OCI-LY7 (cell line): ENCODE measurements around the gene DGCR2. TPM values are rescaled to one million over a fixed set of nuclear protein-coding genes. Genes with fewer than 3 reads are reported as not detected.
"Not testable (repeated sequence)": the region's sequence is repeated elsewhere in the genome, so short reads cannot be mapped to it uniquely, and the experiment has no call there.

Experiments used
- BruUV-seq: library from RNA; stranded (reverse); fragments of 400-500 nt; replicated peaks from 2 replicates; lab custom pipeline; 2021; lab: Mats Ljungman, UMichigan
- CTCF ChIA-PET: fragments of 300-600 bp; sonication (Branson Sonifier 250); formaldehyde crosslinking; loops from one replicate; lab custom pipeline; 2022; ENCODE audit warnings: antibody characterized with exemption; ENCODE audit not compliant: unreplicated experiment; lab: Charles Lee
- POLR2A ChIA-PET: fragments of 300-600 bp; sonication (Branson Sonifier 250); formaldehyde crosslinking; loops from one replicate; lab custom pipeline; 2022; ENCODE audit warnings: antibody characterized with exemption; lab: Charles Lee
- DNase-seq: peaks from one replicate; pipeline ENCODE4 v3.0.0-alpha.2; 2015; ENCODE audit warnings: low spot score
- H2AFZ ChIP-seq: fragments of 200-600 bp; sonication (generic), shearing (Covaris generic); 2 replicates; pipeline ENCODE4 v1.6.1; 2014; ENCODE audit warnings: mild to moderate bottlenecking, antibody characterized with exemption, low read length, moderate library complexity
- H3K27ac ChIP-seq: fragments of 200-600 bp; sonication (generic); 2 replicates; pipeline ENCODE4 v1.5.1; 2014; ENCODE audit warnings: mixed run types, low read depth, mild to moderate bottlenecking, moderate library complexity, low read length, inconsistent platforms; ENCODE audit not compliant: poor library complexity, severe bottlenecking
- H3K36me3 ChIP-seq: fragments of 200-600 bp; sonication (generic); 2 replicates; pipeline ENCODE4 v1.6.1; 2014; ENCODE audit warnings: mild to moderate bottlenecking, antibody characterized with exemption, low read length, moderate library complexity, mixed read lengths; ENCODE audit not compliant: insufficient read depth
- H3K4me1 ChIP-seq: fragments of 200-600 bp; sonication (generic); 2 replicates; pipeline ENCODE4 v1.5.1; 2014; ENCODE audit warnings: mild to moderate bottlenecking, low read length; ENCODE audit not compliant: insufficient read depth, poor library complexity, severe bottlenecking
- H3K4me2 ChIP-seq: fragments of 200-600 bp; sonication (generic); 2 replicates; pipeline ENCODE4 v1.6.1; 2014; ENCODE audit warnings: mild to moderate bottlenecking, low read length
- H3K4me3 ChIP-seq: fragments of 200-600 bp; sonication (generic); 2 replicates; pipeline ENCODE4 v1.5.1; 2014; ENCODE audit warnings: mild to moderate bottlenecking, low read depth, low read length; ENCODE audit not compliant: poor library complexity, severe bottlenecking
- H3K79me2 ChIP-seq: fragments of 200-600 bp; sonication (generic); 2 replicates; pipeline ENCODE4 v1.6.1; 2016; ENCODE audit warnings: low read depth, mild to moderate bottlenecking, low read length, moderate library complexity, mixed read lengths; ENCODE audit not compliant: insufficient read depth
- H3K9me2 ChIP-seq: fragments of 200-600 bp; sonication (generic); 2 replicates; pipeline ENCODE4 v1.6.1; 2016; ENCODE audit warnings: mild to moderate bottlenecking, low read length, mixed read lengths; ENCODE audit not compliant: insufficient read depth
- H3K9me3 ChIP-seq: fragments of 200-600 bp; sonication (generic); 2 replicates; pipeline ENCODE4 v1.6.1; 2014; ENCODE audit warnings: mild to moderate bottlenecking, mixed run types, low read length, mixed read lengths
- H4K20me1 ChIP-seq: fragments of 200-600 bp; sonication (generic); 2 replicates; pipeline ENCODE4 v1.6.1; 2014; ENCODE audit warnings: mild to moderate bottlenecking, antibody characterized with exemption, low read length, moderate library complexity, mixed read lengths; ENCODE audit not compliant: insufficient read depth
- intact Hi-C: fragments of 100-400 bp; cut with micrococcal nuclease; formaldehyde crosslinking; loops from one replicate; pipeline ENCODE4 v1.10.0; 2022; ENCODE audit not compliant: unreplicated experiment
- total RNA-seq, 2 experiments: library from RNA; depleted of rRNA in 1 of 2; stranded (reverse); fragments of >200 nt in 1 of 2; shearing (Covaris generic) in 1 of 2; gene quantifications; 2 replicates each; pipeline ENCODE4 v1.2.3, GENCODE V29; 2014 to 2022

The DGCR2 gene
- total RNA-seq, 2 experiments from 2014 or later: 27.6 to 29.7 TPM

- H3K36me3 ChIP-seq, H3K27ac ChIP-seq, CTCF ChIA-PET, H2AFZ ChIP-seq, H3K9me3 ChIP-seq, POLR2A ChIA-PET, BruUV-seq, H3K4me1 ChIP-seq, H4K20me1 ChIP-seq, intact Hi-C loops, DNase-seq, H3K4me3 ChIP-seq, H3K9me2 ChIP-seq, H3K4me2 ChIP-seq, H3K79me2 ChIP-seq: not testable (repeated sequence)
Observed at GRCh38 chr22:19028060-19028455, 94.2 kb downstream of the DGCR2 start.

GRCh38 chr22:19027371-19028059 is 94.7 kb downstream of the DGCR2 start:
- BruUV-seq, H2AFZ ChIP-seq, H3K4me2 ChIP-seq, H3K36me3 ChIP-seq, H3K79me2 ChIP-seq, POLR2A ChIA-PET, DNase-seq, H3K9me3 ChIP-seq, H3K27ac ChIP-seq, H3K9me2 ChIP-seq, H4K20me1 ChIP-seq, H3K4me3 ChIP-seq, H3K4me1 ChIP-seq, intact Hi-C loops: not testable (repeated sequence)
- CTCF ChIA-PET: interaction anchor here (1.0 kb wide), 1 partner anchor 8 kb away, joined by 3 read pairs; no protein-coding TSS in a partner anchor

- CTCF ChIA-PET, H3K4me1 ChIP-seq, H3K79me2 ChIP-seq, DNase-seq, H3K4me3 ChIP-seq, BruUV-seq, H3K27ac ChIP-seq, H4K20me1 ChIP-seq, H2AFZ ChIP-seq, H3K9me3 ChIP-seq, POLR2A ChIA-PET, H3K4me2 ChIP-seq, H3K9me2 ChIP-seq, H3K36me3 ChIP-seq, intact Hi-C loops: not testable (repeated sequence)
Observed at GRCh38 chr22:19026080-19026479, 96.1 kb downstream of the DGCR2 start.

- H3K4me3 ChIP-seq, CTCF ChIA-PET, H4K20me1 ChIP-seq, H3K36me3 ChIP-seq, H2AFZ ChIP-seq, H3K9me2 ChIP-seq, BruUV-seq, H3K9me3 ChIP-seq, H3K79me2 ChIP-seq, H3K27ac ChIP-seq, intact Hi-C loops, POLR2A ChIA-PET, H3K4me2 ChIP-seq, DNase-seq, H3K4me1 ChIP-seq: not testable (repeated sequence)
Observed at GRCh38 chr22:19024956-19025489, 97.2 kb downstream of the DGCR2 start.

- H3K4me2 ChIP-seq, H3K9me3 ChIP-seq, intact Hi-C loops, H3K4me1 ChIP-seq, H3K36me3 ChIP-seq, POLR2A ChIA-PET, H3K4me3 ChIP-seq, H3K9me2 ChIP-seq, H4K20me1 ChIP-seq, H3K79me2 ChIP-seq, CTCF ChIA-PET, H3K27ac ChIP-seq, H2AFZ ChIP-seq, DNase-seq, BruUV-seq: not testable (repeated sequence)
Observed at GRCh38 chr22:19023931-19024330, 98.3 kb downstream of the DGCR2 start.
